Activated CD4-positive, alpha-beta T cell treated with anti-CD3 and anti-CD28 coated beads for 24 hours (primary cell): Measurements from ENCODE around the gene SLC35F3.
"Not testable (repeated sequence)": the region's sequence is repeated elsewhere in the genome, so short reads cannot be mapped to it uniquely, and the experiment has no call there.

Experiments used
- DNase-seq, 2 donors: peaks; one replicate each; pipeline ENCODE4 v3.0.0-alpha.2; 2020; ENCODE audit warnings: low read depth in 2 of 2

SLC35F3 gene

GRCh38 chr1:234143681-234144080 is 239.2 kb downstream of the SLC35F3 start:
- DNase-seq = no peak

- no peak for DNase-seq
These were observed 240.4 kb downstream of the SLC35F3 start for GRCh38 chr1:234144901-234145300.

DNA sequence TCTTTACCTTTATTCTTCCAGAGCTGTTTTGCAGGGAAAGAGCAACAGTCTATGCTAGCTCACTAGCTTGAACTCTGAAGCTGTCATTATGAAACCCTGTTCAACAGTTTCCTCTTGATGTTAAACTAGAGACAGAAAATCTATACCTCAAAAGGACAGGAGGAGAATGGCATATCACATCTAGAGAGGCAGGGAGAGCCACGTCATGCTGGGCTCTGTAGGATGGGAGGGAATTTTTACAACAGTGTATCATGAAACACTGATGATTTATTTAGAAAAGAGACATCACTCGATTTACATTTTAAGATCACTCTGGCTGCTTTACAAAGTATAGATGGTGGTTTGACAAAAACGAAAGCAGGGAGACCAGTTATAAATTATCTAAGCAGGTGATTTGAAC is 243.9 kb downstream of the SLC35F3 start:
- DNase-seq = no peak

DNA sequence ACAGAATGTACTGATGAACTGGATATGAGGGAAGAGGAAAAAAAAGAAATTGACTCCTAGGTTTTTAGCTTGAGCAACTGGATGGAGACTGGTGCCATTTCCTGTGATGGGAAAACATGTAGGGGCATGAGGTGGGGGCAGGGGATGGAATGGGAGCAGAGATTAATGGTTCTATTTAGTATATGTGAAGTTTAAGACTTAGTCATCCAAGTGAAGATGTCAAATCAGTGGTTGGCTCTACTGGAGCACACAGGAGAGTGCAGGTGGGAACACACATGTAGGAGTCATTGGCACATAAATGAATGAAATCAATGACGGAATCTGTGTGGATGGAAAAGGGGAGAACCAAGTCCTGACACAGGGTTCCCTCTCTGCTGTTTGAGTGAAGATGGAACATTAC is 244.3 kb downstream of the SLC35F3 start:
- DNase-seq = no peak

DNA sequence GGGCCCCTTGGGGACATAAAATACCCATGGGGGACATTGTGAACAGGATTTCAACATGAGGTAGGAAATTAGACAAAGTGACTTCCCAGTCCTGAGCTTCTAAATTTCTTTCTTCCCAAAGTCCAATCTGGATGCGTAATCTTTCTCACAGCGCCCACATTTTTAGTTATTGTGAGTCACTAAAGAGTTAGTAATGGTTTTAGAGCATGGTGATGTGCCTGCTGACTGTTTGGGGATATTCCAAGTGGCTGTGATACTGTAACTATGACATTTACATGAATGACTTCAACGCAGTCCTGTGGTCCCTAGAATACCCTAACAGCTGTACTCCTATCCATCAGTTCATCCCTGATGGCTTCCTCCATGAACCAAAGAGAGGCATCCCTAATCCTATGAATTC is 244.7 kb downstream of the SLC35F3 start:
- no peak for DNase-seq

DNA sequence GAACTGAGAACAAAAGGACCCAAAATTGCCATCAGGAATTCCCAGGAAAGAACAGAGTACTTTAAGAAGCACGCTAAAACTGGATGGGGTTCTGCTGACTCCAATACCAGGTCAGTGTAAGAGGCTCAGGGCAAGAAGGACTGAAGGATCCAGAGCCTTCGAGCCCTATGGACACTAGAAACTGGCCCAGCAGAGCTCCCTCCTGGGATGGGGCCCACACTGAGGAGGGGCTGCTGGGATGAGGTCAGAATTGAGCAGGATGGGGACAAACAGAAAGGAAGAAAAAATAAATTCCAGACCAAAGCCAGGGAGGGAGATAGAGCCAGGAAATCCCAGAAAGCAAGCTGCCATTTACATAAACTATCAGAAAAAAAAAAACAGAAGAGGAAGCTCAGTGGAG is 246.4 kb downstream of the SLC35F3 start:
- DNase-seq = no peak

- not testable (repeated sequence) for DNase-seq
These were observed 247.9 kb downstream of the SLC35F3 start for GRCh38 chr1:234152344-234152743.

DNA sequence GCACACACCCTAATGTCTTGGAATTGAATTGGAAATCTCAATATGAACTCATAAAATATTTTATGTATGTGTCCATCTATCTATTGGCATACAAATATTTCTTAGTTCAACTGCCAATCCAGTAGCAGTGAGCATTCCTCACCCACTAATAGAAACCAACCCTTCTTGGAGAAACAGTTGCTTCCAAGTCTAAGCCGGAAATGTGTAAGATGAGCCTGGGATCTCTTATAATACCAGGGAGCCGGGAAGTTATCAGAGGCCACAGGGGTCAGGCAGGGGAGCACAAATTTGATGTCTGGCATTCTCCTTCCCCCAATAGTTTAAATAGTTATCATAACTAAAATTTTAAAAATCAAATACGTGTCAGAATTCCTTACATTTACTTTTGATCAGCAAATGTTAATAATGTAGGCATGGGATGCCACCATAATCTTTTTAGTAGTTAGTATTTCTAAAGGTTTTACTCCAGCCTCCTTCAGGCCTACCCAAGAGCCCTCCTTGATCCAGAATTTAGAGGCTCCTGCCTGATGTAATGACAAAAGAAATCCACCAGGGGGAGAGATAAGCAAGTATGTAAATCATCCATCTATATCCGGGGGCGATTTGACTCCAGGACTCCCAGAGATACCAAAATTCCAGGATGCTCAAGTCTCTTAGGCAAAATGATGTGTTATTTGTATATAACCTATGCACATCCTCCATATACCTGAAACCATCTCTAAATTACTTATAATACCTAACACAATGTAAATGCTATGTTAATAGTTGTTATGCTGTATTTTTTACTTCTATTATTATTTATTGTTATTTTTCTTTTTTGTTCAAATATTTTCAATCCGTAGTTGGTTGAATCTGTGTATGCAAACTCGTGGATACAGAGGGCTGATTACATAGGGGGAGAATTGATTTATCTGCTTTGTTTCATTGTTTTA is 250.1 kb downstream of the SLC35F3 start:
- peak in 1 of 2 donors; percentile 9 for DNase-seq

DNA sequence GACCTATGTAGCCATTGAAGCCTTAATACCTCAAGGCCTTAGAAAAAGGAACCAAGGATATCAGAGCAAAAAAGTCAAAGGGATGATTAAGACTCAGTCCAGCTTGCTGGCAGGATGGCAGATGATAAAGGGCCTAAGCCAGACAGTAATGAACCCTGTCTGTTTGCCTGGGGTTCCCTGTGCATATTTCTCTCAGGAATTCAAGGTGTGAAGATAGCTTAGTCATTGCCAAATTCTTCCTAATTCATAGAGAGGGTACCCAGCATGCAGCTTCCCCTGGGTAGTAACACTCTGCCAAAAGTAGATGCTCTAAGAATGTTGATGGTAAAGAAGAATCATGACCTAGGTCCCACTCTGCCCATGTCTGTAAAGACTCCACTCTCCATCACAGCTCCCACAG is 258.2 kb downstream of the SLC35F3 start:
- no peak for DNase-seq

DNA sequence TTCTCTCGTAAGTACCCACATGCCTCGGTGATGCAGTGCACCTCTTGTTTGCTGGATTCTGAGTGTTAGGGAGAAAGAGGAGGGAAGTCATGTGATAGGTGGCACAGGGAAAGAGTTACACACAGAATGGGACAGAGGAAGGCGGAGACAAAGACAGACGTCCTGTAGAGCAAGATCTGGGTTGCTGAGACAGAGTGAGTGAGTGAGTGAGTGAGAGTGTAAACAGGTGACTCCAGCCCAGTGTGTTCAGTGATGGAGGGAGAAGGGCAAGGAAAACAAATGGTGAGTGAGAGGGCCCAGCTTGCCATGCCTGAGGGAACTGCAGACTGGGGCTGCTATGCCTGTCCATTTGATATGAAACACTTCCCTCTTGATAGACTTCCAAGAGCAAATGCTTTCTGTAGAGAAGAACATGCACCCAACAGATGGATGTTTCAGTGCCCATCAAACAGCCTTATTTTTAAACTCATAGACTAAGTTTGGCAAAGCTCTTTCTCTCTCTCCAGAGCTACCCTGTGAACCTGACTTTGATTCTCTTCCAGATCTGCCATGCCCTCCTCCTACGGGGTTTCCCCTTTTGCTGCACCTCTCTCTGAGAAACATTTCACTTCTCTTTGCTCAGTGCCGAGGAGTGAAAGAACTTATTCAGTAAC is 258.9 kb downstream of the SLC35F3 start:
- no peak for DNase-seq

DNA sequence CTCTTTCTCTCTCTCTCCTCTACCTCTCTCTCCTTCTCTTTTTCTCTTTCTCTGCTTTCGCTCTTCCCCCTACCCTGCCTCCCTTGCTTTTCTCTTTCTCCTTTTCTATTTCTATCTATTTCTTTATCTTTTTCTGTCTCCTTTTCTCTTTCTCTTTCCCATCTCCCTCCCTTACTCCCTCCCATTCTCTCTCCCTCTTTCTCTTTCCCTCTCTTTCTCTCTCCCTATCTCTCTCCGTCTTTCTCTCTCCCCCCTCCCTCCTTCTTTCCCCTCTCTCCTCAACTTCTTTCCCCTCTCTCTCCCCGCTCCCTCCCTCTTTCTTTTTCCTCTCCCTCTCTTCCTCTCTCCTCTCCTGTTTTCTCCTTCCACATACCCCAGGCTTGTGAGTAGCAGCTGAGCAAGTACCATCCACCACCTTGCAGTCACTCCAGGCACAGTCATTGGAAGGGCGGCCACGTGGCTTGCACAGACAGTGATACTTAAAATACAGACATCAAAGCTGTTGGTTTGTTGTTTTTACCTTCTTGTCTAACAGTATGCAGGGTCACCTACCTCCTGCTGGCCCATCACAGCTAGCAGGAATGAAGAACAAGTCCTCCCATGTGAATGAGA is 259.7 kb downstream of the SLC35F3 start:
- DNase-seq = no peak

GRCh38 chr1:234168061-234168724 is 263.7 kb downstream of the SLC35F3 start:
- no peak for DNase-seq

GRCh38 chr1:234169161-234169849 is 264.8 kb downstream of the SLC35F3 start:
- DNase-seq = no peak

DNA sequence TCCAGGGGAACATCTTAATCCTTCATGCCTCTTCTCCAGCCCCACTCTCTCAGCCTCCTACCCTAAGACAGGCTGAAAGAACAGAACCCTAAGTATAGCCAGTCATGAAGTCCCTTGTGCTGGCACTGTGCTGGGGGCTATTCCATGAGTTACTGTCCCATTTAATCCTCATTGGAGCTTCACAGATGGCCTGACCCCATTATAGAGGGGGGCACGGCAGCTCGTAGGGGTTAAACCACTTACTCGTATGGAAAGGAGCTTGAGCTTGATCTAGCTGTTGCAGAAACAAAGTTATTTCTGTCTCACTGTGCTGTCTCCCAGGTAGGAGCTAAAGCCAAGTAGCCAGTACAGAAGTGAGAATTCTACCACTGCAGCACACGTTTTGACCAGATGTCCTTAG is 265.6 kb downstream of the SLC35F3 start:
- no peak for DNase-seq

DNA sequence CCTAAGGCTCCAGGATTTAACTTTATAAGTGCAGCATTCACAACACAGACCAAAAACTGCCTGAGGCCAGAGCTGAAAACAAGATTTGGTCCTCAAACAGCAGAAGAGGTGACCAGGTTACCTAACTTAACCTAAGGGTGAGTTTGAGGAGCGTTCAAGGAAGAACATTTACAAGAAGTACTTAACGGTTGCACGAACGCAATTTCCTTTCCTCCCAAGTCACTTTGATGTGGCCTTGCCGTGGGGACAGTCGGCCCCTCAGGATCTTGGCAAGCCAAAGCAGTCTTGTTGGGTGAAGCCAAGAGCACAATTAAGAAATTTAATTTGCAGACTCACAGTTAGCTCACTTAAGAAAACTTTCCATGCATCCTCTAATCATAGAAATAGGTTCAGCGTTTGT is 266.1 kb downstream of the SLC35F3 start:
- no peak for DNase-seq

- DNase-seq = no peak
These were observed 269.5 kb downstream of the SLC35F3 start for GRCh38 chr1:234173968-234174367.

- DNase-seq = no peak
These were observed 270.9 kb downstream of the SLC35F3 start for GRCh38 chr1:234175363-234175762.

DNA sequence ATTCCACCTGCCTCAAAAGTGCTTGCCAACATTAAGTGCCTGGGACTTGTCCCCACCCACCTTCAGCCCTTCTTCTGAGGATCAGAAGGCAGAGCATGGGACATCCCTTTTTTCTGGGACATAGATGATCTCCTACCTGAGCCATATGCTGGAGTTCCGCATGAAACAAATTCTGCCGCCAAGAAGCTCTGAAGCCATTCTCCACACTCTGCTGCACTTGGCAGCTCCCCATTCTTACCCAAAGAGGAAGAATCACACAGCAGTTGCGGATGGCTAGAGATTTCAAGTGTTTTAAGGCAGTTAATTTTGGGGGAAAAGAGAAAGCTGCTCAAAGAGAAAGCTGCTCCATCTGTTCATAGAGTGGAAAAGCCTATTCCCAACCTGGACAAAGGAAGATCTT is 271.5 kb downstream of the SLC35F3 start:
- no peak for DNase-seq

DNA sequence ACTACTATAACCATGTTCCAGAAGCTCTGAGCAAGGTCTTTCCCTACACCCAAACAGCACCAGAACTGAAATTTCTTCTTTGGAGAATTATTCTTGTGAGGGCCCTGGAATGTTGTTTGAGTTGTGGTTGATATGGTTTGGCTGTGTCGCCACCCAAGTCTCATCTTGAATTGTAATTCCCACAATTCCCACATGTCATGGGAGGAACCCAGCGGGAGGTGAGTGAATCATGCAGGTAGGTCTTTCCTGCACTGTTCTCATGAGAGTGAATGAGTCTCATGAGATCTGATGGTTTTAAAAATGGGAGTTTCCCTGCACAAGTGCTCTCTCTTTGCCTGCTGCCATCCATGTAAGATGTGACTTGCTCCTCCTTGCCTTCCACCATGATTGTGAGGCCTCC is 272.4 kb downstream of the SLC35F3 start:
- DNase-seq = not testable (repeated sequence)

GRCh38 chr1:234185438-234185837 is 281.0 kb downstream of the SLC35F3 start:
- DNase-seq = no peak

DNA sequence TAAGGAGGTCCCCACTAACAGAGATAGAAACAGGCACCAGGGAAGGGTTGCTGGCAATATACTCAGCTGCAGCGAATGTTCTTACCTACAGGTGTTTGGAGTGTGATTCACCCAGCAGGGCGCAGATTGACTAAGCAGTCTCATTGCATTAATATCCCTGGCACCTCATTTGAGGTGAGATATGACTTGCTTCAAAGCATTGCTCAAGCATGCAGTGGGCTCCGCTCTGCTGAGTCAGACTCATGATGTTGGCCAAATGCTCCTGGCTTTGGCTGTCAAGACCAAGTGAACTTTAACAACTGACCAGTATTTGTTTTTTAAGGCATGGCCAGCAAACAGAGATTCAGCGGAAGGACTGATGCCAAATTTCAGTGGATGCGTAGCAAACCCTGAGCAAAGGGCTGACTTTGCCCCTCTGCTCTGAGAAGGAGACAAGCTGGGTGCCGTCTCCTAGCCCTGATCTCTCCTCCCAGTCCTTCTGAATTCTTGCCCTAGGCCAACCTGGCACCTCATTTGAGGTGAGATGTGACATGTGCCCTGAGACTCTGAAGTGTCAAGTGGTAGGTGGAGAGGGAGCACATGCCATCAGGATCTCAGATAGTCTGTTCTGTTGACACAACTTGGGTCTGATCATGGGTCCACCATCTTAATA is 281.7 kb downstream of the SLC35F3 start:
- DNase-seq = no peak
